ENCODE data around the gene OLFML3. TPM values are rescaled to one million over a fixed set of nuclear protein-coding genes. Genes with fewer than 3 reads are reported as not detected.

OLFML3 gene
- total and polyA plus RNA-seq, 4 donors = 17.3 to 96.1 (median 20.1) TPM

- no peaks in the 10 kb centered on the region for H3K27me3 ChIP-seq (ENCODE audit: control insufficient read depth in 1 of 2, insufficient read depth in 2 of 2, low read length in 1 of 2)
- H3K4me3 ChIP-seq (ENCODE audit: low read length in 2 of 2) = no peak overlapping the region
- no peaks in the 10 kb centered on the region for H3K4me1 ChIP-seq (ENCODE audit: control insufficient read depth in 1 of 2, insufficient read depth in 2 of 2, low read length in 2 of 2)
- WGBS, 2 donors = 46 to 51% methylated on average over 4 of the region's 4 CpGs
- H3K9me3 ChIP-seq (ENCODE audit: control insufficient read depth, low read length) = no peaks in the 10 kb centered on the region
- DNase-seq (no peak), ATAC-seq (ENCODE audit: low FRiP score) (no peak)
- H3K36me3 ChIP-seq (ENCODE audit: control insufficient read depth in 1 of 2, insufficient read depth in 2 of 2, low read length in 1 of 2) = no peaks in the 10 kb centered on the region
- H3K27ac ChIP-seq (ENCODE audit: low read depth in 1 of 2, low read length in 2 of 2) = no peak overlapping the region
- intact Hi-C loops (cut with DNase I) = no loop called here
Observed at GRCh38 chr1:114021665-114022099, 42.4 kb downstream of the OLFML3 start.

- Histone ChIP-seq H3K36me3 (ENCODE audit: control insufficient read depth in 1 of 2, insufficient read depth in 2 of 2, low read length in 1 of 2) (no peaks in the 10 kb centered on the region), H3K4me1 (ENCODE audit: control insufficient read depth in 1 of 2, insufficient read depth in 2 of 2, low read length in 2 of 2) (no peaks in the 10 kb centered on the region), H3K27ac (ENCODE audit: low read depth in 1 of 2, low read length in 2 of 2) (no peak overlapping the region), H3K4me3 (ENCODE audit: low read length in 2 of 2) (no peak overlapping the region), H3K27me3 (ENCODE audit: control insufficient read depth in 1 of 2, insufficient read depth in 2 of 2, low read length in 1 of 2) (no peaks in the 10 kb centered on the region), H3K9me3 (ENCODE audit: control insufficient read depth, low read length) (no peaks in the 10 kb centered on the region)
- intact Hi-C loops (cut with DNase I) = no loop called here
- 96 to 99% methylated on average over 2 of the region's 2 CpGs for WGBS, 2 donors
- DNase-seq = no peak
- ATAC-seq (ENCODE audit: low FRiP score) = no peak
Observed at GRCh38 chr1:114022877-114023276, 43.6 kb downstream of the OLFML3 start.

GRCh38 chr1:114023377-114023776 lies 44.1 kb downstream of the OLFML3 start:
- DNase-seq (no peak), ATAC-seq (ENCODE audit: low FRiP score) (no peak)
- intact Hi-C loops (cut with DNase I) = no loop called here
- Histone ChIP-seq H3K27ac (ENCODE audit: low read depth in 1 of 2, low read length in 2 of 2) (no peak overlapping the region), H3K36me3 (ENCODE audit: control insufficient read depth in 1 of 2, insufficient read depth in 2 of 2, low read length in 1 of 2) (no peaks in the 10 kb centered on the region), H3K27me3 (ENCODE audit: control insufficient read depth in 1 of 2, insufficient read depth in 2 of 2, low read length in 1 of 2) (no peaks in the 10 kb centered on the region), H3K9me3 (ENCODE audit: control insufficient read depth, low read length) (no peaks in the 10 kb centered on the region), H3K4me1 (ENCODE audit: control insufficient read depth in 1 of 2, insufficient read depth in 2 of 2, low read length in 2 of 2) (no peaks in the 10 kb centered on the region), H3K4me3 (ENCODE audit: low read length in 2 of 2) (no peak overlapping the region)
- 62 to 75% methylated on average over 6 of the region's 6 CpGs for WGBS, 2 donors

GRCh38 chr1:114024049-114024448 lies 44.8 kb downstream of the OLFML3 start:
- Histone ChIP-seq H3K36me3 (ENCODE audit: control insufficient read depth in 1 of 2, insufficient read depth in 2 of 2, low read length in 1 of 2) (no peaks in the 10 kb centered on the region), H3K4me3 (ENCODE audit: low read length in 2 of 2) (no peak overlapping the region), H3K27me3 (ENCODE audit: control insufficient read depth in 1 of 2, insufficient read depth in 2 of 2, low read length in 1 of 2) (no peaks in the 10 kb centered on the region), H3K9me3 (ENCODE audit: control insufficient read depth, low read length) (no peaks in the 10 kb centered on the region), H3K4me1 (ENCODE audit: control insufficient read depth in 1 of 2, insufficient read depth in 2 of 2, low read length in 2 of 2) (no peaks in the 10 kb centered on the region), H3K27ac (ENCODE audit: low read depth in 1 of 2, low read length in 2 of 2) (no peak overlapping the region)
- ATAC-seq (ENCODE audit: low FRiP score) = no peak
- DNase-seq = no peak
- WGBS, 2 donors = 74 to 75% methylated on average over 6 of the region's 6 CpGs
- intact Hi-C loops (cut with DNase I) = no loop called here

- WGBS, 2 donors = 84 to 92% methylated on average over 5 of the region's 5 CpGs
- Histone ChIP-seq H3K27ac (ENCODE audit: low read depth in 1 of 2, low read length in 2 of 2) (no peak overlapping the region), H3K9me3 (ENCODE audit: control insufficient read depth, low read length) (no peaks in the 10 kb centered on the region), H3K27me3 (ENCODE audit: control insufficient read depth in 1 of 2, insufficient read depth in 2 of 2, low read length in 1 of 2) (no peaks in the 10 kb centered on the region), H3K36me3 (ENCODE audit: control insufficient read depth in 1 of 2, insufficient read depth in 2 of 2, low read length in 1 of 2) (no peaks in the 10 kb centered on the region), H3K4me3 (ENCODE audit: low read length in 2 of 2) (no peak overlapping the region), H3K4me1 (ENCODE audit: control insufficient read depth in 1 of 2, insufficient read depth in 2 of 2, low read length in 2 of 2) (no peaks in the 10 kb centered on the region)
- no peak for DNase-seq
- ATAC-seq (ENCODE audit: low FRiP score) = no peak
- intact Hi-C loops (cut with DNase I) = no loop called here
Observed at GRCh38 chr1:114025609-114026401, 46.5 kb downstream of the OLFML3 start.

- ATAC-seq (ENCODE audit: low FRiP score) (no peak), DNase-seq (no peak)
- no peaks in the 10 kb centered on the region for H3K4me1 ChIP-seq (ENCODE audit: control insufficient read depth in 1 of 2, insufficient read depth in 2 of 2, low read length in 2 of 2)
- intact Hi-C loops (cut with DNase I) = no loop called here
- no peak overlapping the region for H3K4me3 ChIP-seq (ENCODE audit: low read length in 2 of 2)
- no peaks in the 10 kb centered on the region for H3K36me3 ChIP-seq (ENCODE audit: control insufficient read depth in 1 of 2, insufficient read depth in 2 of 2, low read length in 1 of 2)
- no peaks in the 10 kb centered on the region for H3K9me3 ChIP-seq (ENCODE audit: control insufficient read depth, low read length)
- 64 to 69% methylated on average over 6 of the region's 6 CpGs for WGBS, 2 donors
- no peak overlapping the region for H3K27ac ChIP-seq (ENCODE audit: low read depth in 1 of 2, low read length in 2 of 2)
- no peaks in the 10 kb centered on the region for H3K27me3 ChIP-seq (ENCODE audit: control insufficient read depth in 1 of 2, insufficient read depth in 2 of 2, low read length in 1 of 2)
Observed at GRCh38 chr1:114026797-114027196, 47.5 kb downstream of the OLFML3 start.

Other genes with a start within 250 kb of the OLFML3 start
- 10 to 100 TPM; 15.0 to 26.3 TPM for gene PHTF1, start 220.0 kb upstream of the OLFML3 start, total RNA-seq
- 1 to 10 TPM; 2.8 to 8.7 TPM for gene PHTF1, start 220.0 kb upstream of the OLFML3 start, polyA plus RNA-seq
- 10 to 100 TPM; 17.1 to 22.5 TPM for gene RSBN1, start 167.0 kb upstream of the OLFML3 start, total RNA-seq
- gene RSBN1, start 167.0 kb upstream of the OLFML3 start, polyA plus RNA-seq = 1 to 10 TPM; 3.6 to 5.2 TPM
- gene PTPN22, start 107.8 kb upstream of the OLFML3 start, total RNA-seq = 1 to 10 TPM; 4.7 to 6.7 TPM
- under 1 TPM; 0.50 to 0.59 TPM for gene PTPN22, start 107.8 kb upstream of the OLFML3 start, polyA plus RNA-seq
- 1 to 10 TPM in 1 of 2 donors, under 1 TPM in 1; 0.36 to 2.2 TPM for gene BCL2L15, start 91.9 kb upstream of the OLFML3 start, total RNA-seq
- 10 to 100 TPM in 1 of 2 donors, under 1 TPM in 1; 0.38 to 36.1 TPM for gene BCL2L15, start 91.9 kb upstream of the OLFML3 start, polyA plus RNA-seq
- 10 to 100 TPM; 15.7 to 24.8 TPM for gene AP4B1, start 74.7 kb upstream of the OLFML3 start, total RNA-seq
- gene AP4B1, start 74.7 kb upstream of the OLFML3 start, polyA plus RNA-seq = 10 to 100 TPM in 1 of 2 donors, 1 to 10 TPM in 1; 8.5 to 35.4 TPM
- gene DCLRE1B, start 74.1 kb upstream of the OLFML3 start, total RNA-seq = 1 to 10 TPM; 4.2 to 6.3 TPM
- 1 to 10 TPM; 1.9 to 2.6 TPM for gene DCLRE1B, start 74.1 kb upstream of the OLFML3 start, polyA plus RNA-seq
- gene HIPK1, start 50.1 kb upstream of the OLFML3 start, total RNA-seq = 10 to 100 TPM; 71.1 to 75.3 TPM
- gene HIPK1, start 50.1 kb upstream of the OLFML3 start, polyA plus RNA-seq = 10 to 100 TPM; 14.9 to 19.7 TPM
- gene SYT6, start 174.4 kb downstream of the OLFML3 start, total RNA-seq = under 1 TPM in 1 of 2 donors, not detected in 1; 0.12 TPM
- gene SYT6, start 174.4 kb downstream of the OLFML3 start, polyA plus RNA-seq = not detected